Activated naive CD4-positive, alpha-beta T cell treated with anti-CD3 and anti-CD28 coated beads, Interleukin-2, amount 50 U/mL, for 24 hours (primary cell): ENCODE measurements around the gene LMAN2.
A peak's percentile ranks its signal among the peaks of the same experiment; 100 is the strongest.
"Not testable (repeated sequence)": the region's sequence is repeated elsewhere in the genome, so short reads cannot be mapped to it uniquely, and the experiment has no call there.

Experiments used
- H3K27ac Mint-ChIP-seq: one replicate; pipeline ENCODE4 v1.8.0; 2021; ENCODE audit warnings: mild to moderate bottlenecking, mixed read lengths
- H3K27me3 Mint-ChIP-seq: one replicate; pipeline ENCODE4 v1.8.0; 2021; ENCODE audit warnings: mixed read lengths
- H3K36me3 Mint-ChIP-seq: one replicate; pipeline ENCODE4 v1.8.0; 2021; ENCODE audit warnings: mixed read lengths
- H3K4me1 Mint-ChIP-seq: one replicate; pipeline ENCODE4 v1.8.0; 2021; ENCODE audit warnings: mixed read lengths
- H3K4me3 Mint-ChIP-seq: one replicate; pipeline ENCODE4 v1.8.0; 2021; ENCODE audit warnings: mild to moderate bottlenecking, mixed read lengths
- H3K9me3 Mint-ChIP-seq: one replicate; pipeline ENCODE4 v1.8.0; 2021; ENCODE audit warnings: mixed read lengths

The LMAN2 gene

GRCh38 chr5:177360740-177361139 is 9.3 kb upstream of the LMAN2 start:
- H3K27ac Mint-ChIP-seq, H3K9me3 Mint-ChIP-seq, H3K4me3 Mint-ChIP-seq, H3K27me3 Mint-ChIP-seq, H3K36me3 Mint-ChIP-seq: not testable (repeated sequence)
- peaks cover 87% of the 10 kb centered on the region for H3K4me1 Mint-ChIP-seq

GRCh38 chr5:177359860-177360259 is 8.4 kb upstream of the LMAN2 start:
- H3K9me3 Mint-ChIP-seq = no peaks in the 10 kb centered on the region
- peak overlapping the region; percentile 80 for H3K4me3 Mint-ChIP-seq
- no peaks in the 10 kb centered on the region for H3K27me3 Mint-ChIP-seq
- H3K36me3 Mint-ChIP-seq = no peaks in the 10 kb centered on the region
- H3K4me1 Mint-ChIP-seq = peaks cover 91% of the 10 kb centered on the region
- H3K27ac Mint-ChIP-seq = peak overlapping the region; percentile 91

GRCh38 chr5:177359451-177359851 is 8.0 kb upstream of the LMAN2 start:
- H3K9me3 Mint-ChIP-seq = no peaks in the 10 kb centered on the region
- peak overlapping the region; percentile 91 for H3K27ac Mint-ChIP-seq
- H3K4me3 Mint-ChIP-seq = peak overlapping the region; percentile 80
- no peaks in the 10 kb centered on the region for H3K36me3 Mint-ChIP-seq
- H3K27me3 Mint-ChIP-seq = no peaks in the 10 kb centered on the region
- peaks cover 91% of the 10 kb centered on the region for H3K4me1 Mint-ChIP-seq

GRCh38 chr5:177358370-177358819 is 6.9 kb upstream of the LMAN2 start:
- H3K27ac Mint-ChIP-seq = peak overlapping the region; percentile 91
- no peaks in the 10 kb centered on the region for H3K27me3 Mint-ChIP-seq
- no peaks in the 10 kb centered on the region for H3K36me3 Mint-ChIP-seq
- peak overlapping the region; percentile 80 for H3K4me3 Mint-ChIP-seq
- peaks cover 84% of the 10 kb centered on the region for H3K4me1 Mint-ChIP-seq
- no peaks in the 10 kb centered on the region for H3K9me3 Mint-ChIP-seq

- peak within 1 kb of the TSS; percentile 92 for H3K27ac Mint-ChIP-seq
- peak within 1 kb of the TSS; percentile 80 for H3K4me3 Mint-ChIP-seq
- H3K9me3 Mint-ChIP-seq = no peaks in the 10 kb centered on the region
- peaks cover 79% of the 10 kb centered on the region for H3K4me1 Mint-ChIP-seq
- no peaks in the 10 kb centered on the region for H3K27me3 Mint-ChIP-seq
- no peaks in the 10 kb centered on the region for H3K36me3 Mint-ChIP-seq
These were observed 6.2 kb upstream of the LMAN2 start, which contains the start of gene RGS14 for GRCh38 chr5:177357459-177358351. RGS14 (plus strand) TSS chr5:177357924; CDS start chr5:177358025, 101 bp downstream.

GRCh38 chr5:177357146-177357458 is 5.6 kb upstream of the LMAN2 start:
- Mint-ChIP-seq H3K27ac (peak overlapping the region; percentile 92), H3K9me3 (no peaks in the 10 kb centered on the region), H3K4me1 (peaks cover 74% of the 10 kb centered on the region), H3K27me3 (no peaks in the 10 kb centered on the region), H3K4me3 (peak overlapping the region; percentile 80), H3K36me3 (no peaks in the 10 kb centered on the region)

GRCh38 chr5:177356746-177357145 is 5.3 kb upstream of the LMAN2 start:
- no peaks in the 10 kb centered on the region for H3K36me3 Mint-ChIP-seq
- peak overlapping the region; percentile 80 for H3K4me3 Mint-ChIP-seq
- no peaks in the 10 kb centered on the region for H3K9me3 Mint-ChIP-seq

GRCh38 chr5:177355868-177356168 is 4.3 kb upstream of the LMAN2 start:
- Mint-ChIP-seq H3K36me3 (no peaks in the 10 kb centered on the region), H3K4me1 (peaks cover 67% of the 10 kb centered on the region), H3K27ac (no peak overlapping the region), H3K9me3 (no peaks in the 10 kb centered on the region), H3K27me3 (no peaks in the 10 kb centered on the region), H3K4me3 (no peak overlapping the region)

More at GRCh38 chr5:177356746-177357145, 5.3 kb upstream of the LMAN2 start:
- no peaks in the 10 kb centered on the region for H3K27me3 Mint-ChIP-seq
- H3K4me1 Mint-ChIP-seq = peaks cover 74% of the 10 kb centered on the region
- H3K27ac Mint-ChIP-seq = no peak overlapping the region

GRCh38 chr5:177355162-177355867 is 3.8 kb upstream of the LMAN2 start:
- Mint-ChIP-seq H3K9me3 (no peaks in the 10 kb centered on the region), H3K27me3 (no peaks in the 10 kb centered on the region), H3K4me3 (no peak overlapping the region), H3K4me1 (peaks cover 67% of the 10 kb centered on the region), H3K36me3 (no peaks in the 10 kb centered on the region), H3K27ac (peak overlapping the region; percentile 74)

- H3K36me3 Mint-ChIP-seq = no peaks in the 10 kb centered on the region
- H3K27me3 Mint-ChIP-seq = no peaks in the 10 kb centered on the region
- H3K4me3 Mint-ChIP-seq = no peak overlapping the region
- H3K4me1 Mint-ChIP-seq = peaks cover 67% of the 10 kb centered on the region
- H3K9me3 Mint-ChIP-seq = no peaks in the 10 kb centered on the region
- peak overlapping the region; percentile 27 for H3K27ac Mint-ChIP-seq
These were observed 3.2 kb upstream of the LMAN2 start for GRCh38 chr5:177354711-177355110.

GRCh38 chr5:177354256-177354655 is 2.8 kb upstream of the LMAN2 start:
- Mint-ChIP-seq H3K36me3 (peaks cover under 1% of the 10 kb centered on the region), H3K27ac (peak overlapping the region; percentile 27), H3K4me1 (peaks cover 67% of the 10 kb centered on the region), H3K27me3 (no peaks in the 10 kb centered on the region), H3K4me3 (no peak overlapping the region), H3K9me3 (no peaks in the 10 kb centered on the region)

- peaks cover 63% of the 10 kb centered on the region for H3K4me1 Mint-ChIP-seq
- no peak overlapping the region for H3K27ac Mint-ChIP-seq
- H3K36me3 Mint-ChIP-seq = peaks cover 3% of the 10 kb centered on the region
- H3K4me3 Mint-ChIP-seq = peak overlapping the region; percentile 23
- no peaks in the 10 kb centered on the region for H3K27me3 Mint-ChIP-seq
- no peaks in the 10 kb centered on the region for H3K9me3 Mint-ChIP-seq
These were observed 1.6 kb upstream of the LMAN2 start for GRCh38 chr5:177353093-177353492.

- H3K4me1 Mint-ChIP-seq = peaks cover 63% of the 10 kb centered on the region
- H3K36me3 Mint-ChIP-seq = peaks cover 3% of the 10 kb centered on the region
- no peaks in the 10 kb centered on the region for H3K9me3 Mint-ChIP-seq
- H3K4me3 Mint-ChIP-seq = peak overlapping the region; percentile 99
- H3K27me3 Mint-ChIP-seq = no peaks in the 10 kb centered on the region
- H3K27ac Mint-ChIP-seq = peak overlapping the region; percentile 100
These were observed 584 bp downstream of the LMAN2 start for GRCh38 chr5:177350776-177351391.

- peaks cover 52% of the 10 kb centered on the region for H3K4me1 Mint-ChIP-seq
- H3K27me3 Mint-ChIP-seq = no peaks in the 10 kb centered on the region
- peak overlapping the region; percentile 78 for H3K27ac Mint-ChIP-seq
- H3K36me3 Mint-ChIP-seq = peaks cover 3% of the 10 kb centered on the region
- no peaks in the 10 kb centered on the region for H3K9me3 Mint-ChIP-seq
- peak overlapping the region; percentile 99 for H3K4me3 Mint-ChIP-seq
These were observed 1.7 kb downstream of the LMAN2 start for GRCh38 chr5:177349762-177350161.

- Mint-ChIP-seq H3K27ac (peak overlapping the region; percentile 78), H3K9me3 (no peaks in the 10 kb centered on the region), H3K4me1 (peaks cover 48% of the 10 kb centered on the region), H3K36me3 (peaks cover 3% of the 10 kb centered on the region), H3K27me3 (no peaks in the 10 kb centered on the region), H3K4me3 (peak overlapping the region; percentile 99)
These were observed 2.2 kb downstream of the LMAN2 start for GRCh38 chr5:177349362-177349647.

- Mint-ChIP-seq H3K27ac (peak overlapping the region; percentile 17), H3K36me3 (peaks cover 6% of the 10 kb centered on the region), H3K9me3 (no peaks in the 10 kb centered on the region), H3K4me3 (peak overlapping the region; percentile 39), H3K27me3 (no peaks in the 10 kb centered on the region), H3K4me1 (peaks cover 50% of the 10 kb centered on the region)
These were observed 3.8 kb downstream of the LMAN2 start for GRCh38 chr5:177347699-177348098.
